CD14-positive monocyte (primary cell): Measurements from ENCODE around the gene TMEM164. TPM values are rescaled to one million over a fixed set of nuclear protein-coding genes. Genes with fewer than 3 reads are reported as not detected.

Experiments used
- DNase-seq, 3 donors: peaks; one replicate each; pipeline ENCODE4 v3.0.0-alpha.2; 2011 to 2022
- H2AFZ ChIP-seq: 2 replicates; pipeline ENCODE4 v1.6.0; 2012; ENCODE audit warnings: mild to moderate bottlenecking, low read depth, low read length, inconsistent platforms; ENCODE audit not compliant: insufficient read depth, poor library complexity, severe bottlenecking
- H3K27ac ChIP-seq, 2 donors: 1 replicate in 1 of 2; 2 replicates in 1 of 2; pipeline ENCODE4 v1.5.1; 2012 to 2013; ENCODE audit warnings: low read length in 2 of 2, control low read depth in 1 of 2, inconsistent platforms in 1 of 2, low read depth in 1 of 2, mild to moderate bottlenecking in 1 of 2
- H3K27me3 ChIP-seq, 2 donors: one replicate each; pipeline versions ENCODE4 v1.6.0 to v1.6.1; 2011 to 2013; ENCODE audit warnings: low read length in 2 of 2; ENCODE audit not compliant: control insufficient read depth in 2 of 2, insufficient read depth in 2 of 2
- H3K36me3 ChIP-seq, 2 donors: replicated peaks in 1 of 2; 1 replicate in 1 of 2; 2 replicates in 1 of 2; pipeline versions ENCODE4 v1.5.1 to v1.6.1; 2012 to 2013; ENCODE audit warnings: low read length in 2 of 2, control low read depth in 1 of 2, inconsistent platforms in 1 of 2, mild to moderate bottlenecking in 1 of 2; ENCODE audit not compliant: insufficient read depth in 2 of 2, control insufficient read depth in 1 of 2
- H3K4me1 ChIP-seq, 2 donors: 1 replicate in 1 of 2; 2 replicates in 1 of 2; pipeline versions ENCODE4 v1.5.1 to v1.6.1; 2012 to 2013; ENCODE audit warnings: low read length in 2 of 2, control low read depth in 1 of 2, inconsistent platforms in 1 of 2, mild to moderate bottlenecking in 1 of 2, moderate library complexity in 1 of 2; ENCODE audit not compliant: insufficient read depth in 2 of 2, control insufficient read depth in 1 of 2
- H3K4me2 ChIP-seq: replicated peaks from 2 replicates; pipeline ENCODE3; 2012; ENCODE audit warnings: low read length, moderate library complexity, mild to moderate bottlenecking; ENCODE audit not compliant: poor library complexity, severe bottlenecking; ENCODE audit errors: extremely low read depth
- H3K4me3 ChIP-seq, 3 experiments: fragments of 200-600 bp in 1 of 3; sonication (generic) in 1 of 3; replicated peaks in 1 of 3; 1 replicate in 2 of 3; 2 replicates in 1 of 3; pipeline ENCODE4 v1.5.1; 2011 to 2013; ENCODE audit warnings: low read length in 3 of 3, mild to moderate bottlenecking in 3 of 3, control low read depth in 2 of 3, low read depth in 2 of 3, inconsistent platforms in 1 of 3, moderate library complexity in 1 of 3
- H3K79me2 ChIP-seq: 2 replicates; pipeline ENCODE4 v1.6.0; 2012; ENCODE audit warnings: mild to moderate bottlenecking, control low read depth, inconsistent platforms, low read length, moderate library complexity; ENCODE audit not compliant: insufficient read depth
- H3K9ac ChIP-seq: 2 replicates; pipeline ENCODE4 v1.6.0; 2017; ENCODE audit warnings: low read length, mild to moderate bottlenecking; ENCODE audit not compliant: insufficient read depth, poor library complexity, severe bottlenecking
- H3K9me3 ChIP-seq, 2 donors: replicated peaks in 1 of 2; 1 replicate in 1 of 2; 2 replicates in 1 of 2; pipeline versions ENCODE4 v1.5.1 to v1.6.1; 2012 to 2013; ENCODE audit warnings: low read length in 2 of 2, control low read depth in 1 of 2; ENCODE audit not compliant: control insufficient read depth in 1 of 2, insufficient read depth in 1 of 2
- H4K20me1 ChIP-seq: 2 replicates; pipeline ENCODE4 v1.6.0; 2012; ENCODE audit warnings: mild to moderate bottlenecking, low read length, control low read depth, moderate library complexity; ENCODE audit not compliant: insufficient read depth
- H3K27ac Mint-ChIP-seq, 7 donors: one replicate each; pipeline ENCODE4 v1.8.0; 2020; ENCODE audit warnings: mild to moderate bottlenecking in 7 of 7, mixed read lengths in 7 of 7, moderate library complexity in 6 of 7, inconsistent platforms in 2 of 7
- H3K27me3 Mint-ChIP-seq, 3 donors: one replicate each; pipeline ENCODE4 v1.8.0; 2021 to 2022; ENCODE audit warnings: low read depth in 3 of 3, mild to moderate bottlenecking in 3 of 3, mixed read lengths in 3 of 3, moderate library complexity in 3 of 3, inconsistent platforms in 1 of 3
- H3K36me3 Mint-ChIP-seq, 2 donors: one replicate each; pipeline ENCODE4 v1.8.0; 2020; ENCODE audit warnings: mixed read lengths in 2 of 2, inconsistent platforms in 1 of 2, mild to moderate bottlenecking in 1 of 2
- H3K4me1 Mint-ChIP-seq: one replicate; pipeline ENCODE4 v1.8.0; 2020; ENCODE audit warnings: mild to moderate bottlenecking, mixed read lengths
- H3K4me3 Mint-ChIP-seq, 2 donors: one replicate each; pipeline ENCODE4 v1.8.0; 2020; ENCODE audit warnings: mild to moderate bottlenecking in 2 of 2, mixed read lengths in 2 of 2, moderate library complexity in 1 of 2
- H3K9me3 Mint-ChIP-seq, 7 donors: one replicate each; pipeline ENCODE4 v1.8.0; 2020 to 2022; ENCODE audit warnings: mixed read lengths in 7 of 7, mild to moderate bottlenecking in 6 of 7, moderate library complexity in 6 of 7, inconsistent platforms in 2 of 7
- WGBS: methylation state at CpG from one replicate; pipeline ENCODE4 v1.1.5; 2013; ENCODE audit warnings: missing lambda C conversion rate; ENCODE audit not compliant: insufficient coverage; 5-methylcytosine and 5-hydroxymethylcytosine counted together
- intact Hi-C, 2 donors: fragments of 100-400 bp; cut with micrococcal nuclease; formaldehyde crosslinking; loops; one replicate each; pipeline versions ENCODE4 v1.15.0 to v1.15.1; 2023
- polyA plus RNA-seq, 3 donors: library from polyadenylated mRNA; depleted of rRNA in 1 of 3; unstranded in 2 of 3; stranded (reverse) in 1 of 3; fragments of 300-500 nt in 2 of 3; fragments of >200 nt in 1 of 3; fragmentation: Illumina TruSeq in 2 of 3; gene quantifications; 1 replicate in 2 of 3; 2 replicates in 1 of 3; pipeline ENCODE4 v1.2.3, GENCODE V29; 2012 to 2021
- TF ChIP-seq, protein P1 (sequence below): fragments of 200-600 bp; IDR thresholded peaks from one replicate; pipeline ENCODE4 v1.8.0; 2022; ENCODE audit warnings: antibody characterized with exemption, mild to moderate bottlenecking

Gene TMEM164
- polyA plus RNA-seq, 3 donors: 5.3 to 39.5 (median 7.3) TPM

- peaks cover 14 to 24% of the 10 kb centered on the region in 2 donors for H3K4me1 ChIP-seq
- no CpG with 5 or more reads among the region's 1 CpG for WGBS
- peaks cover 8% of the 10 kb centered on the region for H4K20me1 ChIP-seq
- no peaks in the 10 kb centered on the region for H3K27me3 ChIP-seq
- Mint-ChIP-seq H3K4me3 (no peak overlapping the region), H3K36me3 (peaks cover 14 to 18% of the 10 kb centered on the region in 2 donors), H3K27me3 (peaks cover 0 to 4% (median 0%) of the 10 kb centered on the region in 3 donors), H3K27ac (peak overlapping the region in 1 of 7 donors; percentile 80), H3K9me3 (no peaks in the 10 kb centered on the region), H3K4me1 (peaks cover 43% of the 10 kb centered on the region)
- H3K79me2 ChIP-seq: peaks cover 63% of the 10 kb centered on the region
- no peak overlapping the region for H2AFZ ChIP-seq
- DNase-seq: no peak
- H3K27ac ChIP-seq: peak overlapping the region in 1 of 2 donors; percentile 7
- H3K4me2 ChIP-seq: no peak overlapping the region
- H3K9me3 ChIP-seq: no peaks in the 10 kb centered on the region
- no peak overlapping the region for H3K4me3 ChIP-seq
- peaks cover 4 to 21% of the 10 kb centered on the region in 2 donors for H3K36me3 ChIP-seq
- intact Hi-C loops: no loop called here
- TF ChIP-seq, protein P1, sequence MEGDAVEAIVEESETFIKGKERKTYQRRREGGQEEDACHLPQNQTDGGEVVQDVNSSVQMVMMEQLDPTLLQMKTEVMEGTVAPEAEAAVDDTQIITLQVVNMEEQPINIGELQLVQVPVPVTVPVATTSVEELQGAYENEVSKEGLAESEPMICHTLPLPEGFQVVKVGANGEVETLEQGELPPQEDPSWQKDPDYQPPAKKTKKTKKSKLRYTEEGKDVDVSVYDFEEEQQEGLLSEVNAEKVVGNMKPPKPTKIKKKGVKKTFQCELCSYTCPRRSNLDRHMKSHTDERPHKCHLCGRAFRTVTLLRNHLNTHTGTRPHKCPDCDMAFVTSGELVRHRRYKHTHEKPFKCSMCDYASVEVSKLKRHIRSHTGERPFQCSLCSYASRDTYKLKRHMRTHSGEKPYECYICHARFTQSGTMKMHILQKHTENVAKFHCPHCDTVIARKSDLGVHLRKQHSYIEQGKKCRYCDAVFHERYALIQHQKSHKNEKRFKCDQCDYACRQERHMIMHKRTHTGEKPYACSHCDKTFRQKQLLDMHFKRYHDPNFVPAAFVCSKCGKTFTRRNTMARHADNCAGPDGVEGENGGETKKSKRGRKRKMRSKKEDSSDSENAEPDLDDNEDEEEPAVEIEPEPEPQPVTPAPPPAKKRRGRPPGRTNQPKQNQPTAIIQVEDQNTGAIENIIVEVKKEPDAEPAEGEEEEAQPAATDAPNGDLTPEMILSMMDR: no peak
- H3K9ac ChIP-seq: no peak overlapping the region
Observed at GRCh38 chrX:110062919-110063318, 60.0 kb downstream of the TMEM164 start.

DNA sequence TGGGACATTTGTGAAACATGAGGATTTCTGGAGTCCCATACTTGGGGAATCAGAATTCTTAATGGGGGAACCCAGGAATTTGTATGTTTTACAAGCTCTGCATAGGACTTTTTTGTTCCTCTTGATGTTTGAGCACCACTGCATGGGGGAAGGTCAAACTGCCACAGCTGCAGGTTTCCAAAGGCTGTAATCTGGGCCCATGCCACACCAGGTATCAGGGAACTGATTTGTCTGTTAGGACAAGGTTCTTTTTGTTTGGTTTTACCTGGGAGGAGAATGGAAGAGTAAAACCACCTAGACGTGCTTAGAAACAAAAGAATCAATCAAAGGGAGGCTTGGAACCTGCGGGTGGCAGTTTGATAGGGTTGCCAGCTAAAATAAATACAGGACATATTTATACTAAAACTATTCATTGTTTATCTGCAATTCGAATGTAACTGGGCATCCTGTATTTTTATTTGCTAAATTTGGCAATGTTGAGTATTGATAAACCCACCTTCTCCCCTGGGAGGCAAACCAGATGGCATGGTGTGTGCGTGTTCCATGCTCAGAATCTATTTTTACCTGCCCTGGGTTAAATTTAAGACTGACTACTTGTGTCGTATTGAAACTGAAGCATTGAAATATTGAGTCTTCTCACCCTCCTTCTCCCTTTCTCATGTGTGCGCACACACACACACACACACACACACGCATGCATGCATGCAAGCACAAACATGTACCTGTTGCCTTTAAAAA lies 63.7 kb downstream of the TMEM164 start:
- H3K27ac Mint-ChIP-seq: no peak overlapping the region
- H3K36me3 Mint-ChIP-seq: peaks cover 26 to 28% of the 10 kb centered on the region in 2 donors
- H3K9ac ChIP-seq: no peak overlapping the region
- H3K9me3 Mint-ChIP-seq: no peaks in the 10 kb centered on the region
- no peaks in the 10 kb centered on the region for H3K27me3 ChIP-seq
- peaks cover 13% of the 10 kb centered on the region for H3K4me1 Mint-ChIP-seq
- no CpG with 5 or more reads among the region's 7 CpGs for WGBS
- no peak overlapping the region for H2AFZ ChIP-seq
- intact Hi-C loops: no loop called here
- H3K4me3 ChIP-seq: no peak overlapping the region
- peaks cover 0 to 3% (median 0%) of the 10 kb centered on the region in 3 donors for H3K27me3 Mint-ChIP-seq
- H3K4me1 ChIP-seq: peaks cover under 1 to 8% of the 10 kb centered on the region in 2 donors
- DNase-seq: no peak
- TF ChIP-seq, protein P1: no peak
- H3K4me3 Mint-ChIP-seq: no peak overlapping the region
- H4K20me1 ChIP-seq: peaks cover 8% of the 10 kb centered on the region
- H3K9me3 ChIP-seq: no peaks in the 10 kb centered on the region
- no peak overlapping the region for H3K27ac ChIP-seq
- H3K36me3 ChIP-seq: peaks cover 4 to 34% of the 10 kb centered on the region in 2 donors
- peaks cover 34% of the 10 kb centered on the region for H3K79me2 ChIP-seq
- H3K4me2 ChIP-seq: no peak overlapping the region
